Placental epithelial cell (primary cell): ENCODE data around the gene CWH43. TPM values are rescaled to one million over a fixed set of nuclear protein-coding genes. Genes with fewer than 3 reads are reported as not detected.

ENCODE experiments used
- small RNA-seq: library from RNA; depleted of rRNA; stranded (forward); fragments of <200 nt; gene quantifications from one replicate; pipeline ENCODE3, GENCODE V24; 2012
- total RNA-seq: library from RNA; depleted of rRNA; stranded (reverse); fragments of >200 nt; gene quantifications from 2 replicates; pipeline ENCODE4 v1.2.3, GENCODE V29; 2012

CWH43 gene
- total RNA-seq: not detected in 2 replicates

DNA sequence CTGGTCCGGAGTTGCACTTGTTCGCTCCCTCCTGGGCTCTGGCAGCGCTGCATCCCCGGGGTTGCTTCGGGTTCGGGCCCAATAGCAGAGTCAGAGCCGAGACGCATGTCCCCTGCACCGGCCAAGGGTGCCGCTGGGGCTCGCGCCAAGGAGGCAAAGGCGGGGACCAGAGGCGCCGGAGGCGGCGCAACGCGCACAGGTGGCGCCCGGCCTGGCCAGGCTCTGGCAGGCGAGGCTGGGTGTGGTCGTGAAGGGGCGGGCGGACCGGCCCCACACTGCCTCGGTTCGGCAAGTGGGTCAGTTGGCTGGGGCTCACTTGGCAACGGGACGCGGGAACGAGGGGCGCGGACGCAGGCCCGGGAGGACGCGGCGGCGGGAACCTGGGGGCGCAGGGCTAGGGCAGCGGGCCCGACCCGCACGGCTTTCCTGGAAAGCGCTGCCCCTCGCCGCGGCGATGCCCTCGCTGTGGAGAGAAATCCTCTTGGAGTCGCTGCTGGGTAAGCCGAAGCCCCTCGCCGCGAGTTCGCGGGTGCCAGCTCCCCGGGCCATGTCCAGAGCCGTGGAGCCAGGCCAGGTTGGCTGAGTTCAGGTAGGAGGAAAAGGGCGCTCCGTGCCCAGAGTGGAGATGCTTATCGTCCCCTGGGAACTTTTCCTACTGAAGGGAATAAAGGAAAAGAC is at the start of gene CWH43:
Gene CWH43 (plus strand): TSS at position 300 of the 678 bp plus-strand sequence. CDS start 155 bp downstream, at position 455.

Small RNA genes within 50 kb of the gene (small RNA-seq; reads per million reads assigned to genes)
- not detected for gene AC020593.1

Other genes with a start within 250 kb of the CWH43 start
- gene FRYL, start 206.0 kb upstream of the CWH43 start, total RNA-seq: 60.3 and 66.3 TPM in 2 replicates
- gene OCIAD1, start 155.2 kb upstream of the CWH43 start, total RNA-seq: 75.4 and 92.2 TPM in 2 replicates
- 38.1 and 68.3 TPM in 2 replicates for gene OCIAD2, start 79.5 kb upstream of the CWH43 start, total RNA-seq